HEK293 (cell line): ENCODE data around the gene DUSP2.

Source experiments
- CTCF ChIA-PET: fragments of 350-600 bp; formaldehyde crosslinking; extraction: SDS; loops from one replicate; lab custom pipeline; 2021; ENCODE audit warnings: antibody characterized with exemption; lab: Yijun Ruan, JAX
- POLR2A ChIA-PET: fragments of 300-600 bp; formaldehyde crosslinking; extraction: SDS; loops from one replicate; lab custom pipeline; 2020; ENCODE audit warnings: antibody characterized with exemption, inconsistent platforms; lab: Yijun Ruan, JAX
- H3K27ac ChIP-seq: fragments of 200-500 bp; sonication (Bioruptor generic); 2 replicates; pipeline ENCODE4 v1.5.1; 2014; ENCODE audit warnings: low read depth, low read length, control low read depth, inconsistent platforms; ENCODE audit errors: extremely low read depth
- H3K36me3 ChIP-seq, 2 experiments: fragments of 200-500 bp in 1 of 2; sonication (Bioruptor generic) in 1 of 2; 1 replicate in 1 of 2; 2 replicates in 1 of 2; pipeline ENCODE4 v1.5.1; 2014 to 2017; ENCODE audit warnings: inconsistent platforms in 2 of 2, low read length in 2 of 2; ENCODE audit not compliant: control insufficient read depth in 2 of 2, insufficient read depth in 1 of 2
- H3K4me1 ChIP-seq: fragments of 200-500 bp; sonication (Bioruptor generic); 2 replicates; pipeline ENCODE4 v1.5.1; 2014; ENCODE audit warnings: mild to moderate bottlenecking, low read length, inconsistent platforms; ENCODE audit not compliant: control insufficient read depth, insufficient read depth
- H3K4me3 ChIP-seq: 2 replicates; pipeline ENCODE4 v1.5.1; 2011; ENCODE audit warnings: low read depth, mild to moderate bottlenecking, control low read depth, low read length, moderate library complexity
- H3K9me3 ChIP-seq: fragments of 200-500 bp; sonication (Bioruptor generic); 2 replicates; pipeline ENCODE4 v1.5.1; 2014; ENCODE audit warnings: low read depth, low read length, inconsistent platforms; ENCODE audit not compliant: control insufficient read depth, insufficient read depth
- GLIS1 ChIP-seq: fragments of 450-650 bp; formaldehyde crosslinking; IDR thresholded peaks from 2 replicates; pipeline ENCODE4 v1.5.1; 2016; ENCODE audit warnings: missing biosample characterization, missing genetic modification characterization
- HOXD13 ChIP-seq: sonication (generic); formaldehyde crosslinking; IDR thresholded peaks from 2 replicates; pipeline ENCODE4 v1.8.0; 2022; ENCODE audit warnings: missing genetic modification reagents, borderline replicate concordance
- MZF1 ChIP-seq: fragments of 450-650 bp; formaldehyde crosslinking; IDR thresholded peaks from 2 replicates; pipeline ENCODE4 v1.5.1; 2017; ENCODE audit warnings: missing biosample characterization, missing genetic modification characterization, borderline replicate concordance
- SETDB1 ChIP-seq: IDR thresholded peaks from one replicate; pipeline ENCODE4 v1.6.1; 2017; ENCODE audit warnings: mild to moderate bottlenecking, low read length, moderate library complexity, mixed read lengths; ENCODE audit not compliant: insufficient read length
- YY2 ChIP-seq: fragments of 450-650 bp; formaldehyde crosslinking; IDR thresholded peaks from 2 replicates; pipeline ENCODE4 v1.5.1; 2016; ENCODE audit warnings: missing biosample characterization, missing genetic modification characterization
- ZBTB17 ChIP-seq: fragments of 450-650 bp; formaldehyde crosslinking; IDR thresholded peaks from 2 replicates; pipeline ENCODE4 v1.5.1; 2016; ENCODE audit warnings: missing biosample characterization, missing genetic modification characterization
- ZBTB20 ChIP-seq: fragments of 450-650 bp; formaldehyde crosslinking; IDR thresholded peaks from 2 replicates; pipeline ENCODE4 v1.5.1; 2016; ENCODE audit warnings: missing biosample characterization, missing genetic modification characterization
- ZFP69B ChIP-seq: fragments of 450-650 bp; formaldehyde crosslinking; IDR thresholded peaks from 2 replicates; pipeline ENCODE4 v1.5.1; 2016; ENCODE audit warnings: missing biosample characterization, missing genetic modification characterization
- ZNF341 ChIP-seq: fragments of 450-650 bp; formaldehyde crosslinking; IDR thresholded peaks from 2 replicates; pipeline ENCODE4; 2016; ENCODE audit warnings: low read depth, missing biosample characterization, missing genetic modification characterization
- ZNF433 ChIP-seq: fragments of 450-650 bp; formaldehyde crosslinking; IDR thresholded peaks from 2 replicates; pipeline ENCODE4 v1.5.1; 2016; ENCODE audit warnings: missing biosample characterization, missing genetic modification characterization, low read depth
- ZNF521 ChIP-seq: fragments of 450-650 bp; formaldehyde crosslinking; IDR thresholded peaks from 2 replicates; pipeline ENCODE4 v1.5.1; 2017; ENCODE audit warnings: missing biosample characterization, mild to moderate bottlenecking, missing genetic modification characterization
- ZNF549 ChIP-seq: fragments of 450-650 bp; IDR thresholded peaks from 2 replicates; pipeline ENCODE4 v1.5.1; 2018; ENCODE audit warnings: missing biosample characterization, missing genetic modification characterization, mild to moderate bottlenecking, inconsistent platforms, moderate library complexity
- ZNF555 ChIP-seq: fragments of 450-650 bp; formaldehyde crosslinking; conservative IDR thresholded peaks from 2 replicates; pipeline ENCODE4 v1.5.1; 2017; ENCODE audit warnings: missing biosample characterization, mild to moderate bottlenecking, missing genetic modification characterization, inconsistent platforms
- ZNF585B ChIP-seq: fragments of 450-650 bp; formaldehyde crosslinking; IDR thresholded peaks from 2 replicates; pipeline ENCODE4 v1.5.1; 2016; ENCODE audit warnings: missing biosample characterization, missing genetic modification characterization
- ZNF654 ChIP-seq: fragments of 450-650 bp; formaldehyde crosslinking; IDR thresholded peaks from 2 replicates; pipeline ENCODE4 v1.5.1; 2016; ENCODE audit warnings: low read depth, missing biosample characterization, missing genetic modification characterization
- ZNF660 ChIP-seq: fragments of 450-650 bp; IDR thresholded peaks from 2 replicates; pipeline ENCODE4 v1.5.1; 2018; ENCODE audit warnings: missing biosample characterization, mild to moderate bottlenecking, missing genetic modification characterization
- ZNF768 ChIP-seq: fragments of 450-650 bp; formaldehyde crosslinking; IDR thresholded peaks from 2 replicates; pipeline ENCODE4 v1.5.1; 2018; ENCODE audit warnings: missing biosample characterization, mild to moderate bottlenecking, missing genetic modification characterization
- TF ChIP-seq, protein P1 (sequence below): fragments of 450-650 bp; formaldehyde crosslinking; IDR thresholded peaks from 2 replicates; pipeline ENCODE4 v1.5.1; 2016; ENCODE audit warnings: missing biosample characterization, missing genetic modification characterization
- TF ChIP-seq, protein P2 (sequence below): fragments of 450-650 bp; formaldehyde crosslinking; IDR thresholded peaks from 2 replicates; pipeline ENCODE4 v1.5.1; 2016; ENCODE audit warnings: missing biosample characterization, missing genetic modification characterization
- TF ChIP-seq, protein P3 (sequence below): fragments of 450-650 bp; formaldehyde crosslinking; IDR thresholded peaks from 2 replicates; pipeline ENCODE4 v1.5.1; 2016; ENCODE audit warnings: missing biosample characterization, missing genetic modification characterization
- TF ChIP-seq, protein P4 (sequence below): fragments of 450-650 bp; formaldehyde crosslinking; IDR thresholded peaks from 2 replicates; pipeline ENCODE4 v1.5.1; 2016; ENCODE audit warnings: missing biosample characterization, missing genetic modification characterization

DUSP2 gene

DNA sequence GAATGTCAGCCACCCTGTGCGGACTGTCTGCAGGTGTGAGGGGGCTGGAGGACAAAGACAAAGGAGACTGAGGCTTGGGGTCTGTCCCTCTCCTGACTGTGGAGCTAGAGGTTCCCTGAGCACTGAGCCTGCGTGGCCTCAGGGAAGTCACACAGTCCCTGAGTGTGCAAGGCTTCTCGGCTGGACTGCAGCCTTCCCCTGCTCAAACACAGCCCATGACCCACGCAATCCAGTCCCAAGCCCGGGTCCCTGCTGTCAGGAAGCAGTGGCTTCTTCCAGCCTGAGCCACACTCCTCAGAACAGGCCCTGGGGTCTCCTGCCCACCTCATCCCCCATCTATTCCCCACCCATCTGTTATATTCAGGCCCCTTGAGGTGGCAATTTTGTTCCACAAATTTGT lies 9.6 kb downstream of the DUSP2 start (continued):
- TF ChIP-seq ZNF768, result no peak
- no peak for TF ChIP-seq ZNF433 (tag by site-specific recombination)
- no peak for TF ChIP-seq GLIS1 (tag by site-specific recombination)
- TF ChIP-seq ZNF654, result no peak
- no peak for TF ChIP-seq YY2
- TF ChIP-seq ZNF585B, result no peak

DNA sequence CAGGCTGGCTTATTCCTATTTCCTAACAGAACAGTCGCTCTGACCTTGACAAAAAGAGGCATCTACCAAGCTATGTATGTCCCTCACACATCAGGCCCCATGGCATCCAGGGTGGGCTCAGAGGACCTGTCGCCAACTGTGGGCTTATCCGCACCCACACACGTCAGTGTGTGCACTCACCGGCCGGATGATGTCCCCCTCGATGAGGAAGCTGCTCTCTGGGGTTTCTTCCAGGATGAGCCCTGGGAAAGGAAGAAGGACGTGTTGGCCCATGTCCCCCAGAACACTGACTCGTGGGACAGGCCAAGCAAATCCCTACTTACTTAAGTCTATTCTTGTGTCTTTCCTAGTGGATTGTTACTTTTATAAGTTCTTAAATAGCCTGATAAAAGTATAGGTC lies 10.1 kb downstream of the DUSP2 start:
- TF ChIP-seq ZNF660 (tag by site-specific recombination) (no peak), SETDB1 (no peak), HOXD13 (CRISPR knock-in tag) (no peak), ZBTB17 (tag by site-specific recombination) (no peak), ZNF549 (tag by site-specific recombination) (no peak), ZFP69B (tag by site-specific recombination) (no peak), ZBTB20 (tag by site-specific recombination) (no peak)
- TF ChIP-seq, protein P1, sequence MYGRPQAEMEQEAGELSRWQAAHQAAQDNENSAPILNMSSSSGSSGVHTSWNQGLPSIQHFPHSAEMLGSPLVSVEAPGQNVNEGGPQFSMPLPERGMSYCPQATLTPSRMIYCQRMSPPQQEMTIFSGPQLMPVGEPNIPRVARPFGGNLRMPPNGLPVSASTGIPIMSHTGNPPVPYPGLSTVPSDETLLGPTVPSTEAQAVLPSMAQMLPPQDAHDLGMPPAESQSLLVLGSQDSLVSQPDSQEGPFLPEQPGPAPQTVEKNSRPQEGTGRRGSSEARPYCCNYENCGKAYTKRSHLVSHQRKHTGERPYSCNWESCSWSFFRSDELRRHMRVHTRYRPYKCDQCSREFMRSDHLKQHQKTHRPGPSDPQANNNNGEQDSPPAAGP, result no peak
- TF ChIP-seq, protein P2, sequence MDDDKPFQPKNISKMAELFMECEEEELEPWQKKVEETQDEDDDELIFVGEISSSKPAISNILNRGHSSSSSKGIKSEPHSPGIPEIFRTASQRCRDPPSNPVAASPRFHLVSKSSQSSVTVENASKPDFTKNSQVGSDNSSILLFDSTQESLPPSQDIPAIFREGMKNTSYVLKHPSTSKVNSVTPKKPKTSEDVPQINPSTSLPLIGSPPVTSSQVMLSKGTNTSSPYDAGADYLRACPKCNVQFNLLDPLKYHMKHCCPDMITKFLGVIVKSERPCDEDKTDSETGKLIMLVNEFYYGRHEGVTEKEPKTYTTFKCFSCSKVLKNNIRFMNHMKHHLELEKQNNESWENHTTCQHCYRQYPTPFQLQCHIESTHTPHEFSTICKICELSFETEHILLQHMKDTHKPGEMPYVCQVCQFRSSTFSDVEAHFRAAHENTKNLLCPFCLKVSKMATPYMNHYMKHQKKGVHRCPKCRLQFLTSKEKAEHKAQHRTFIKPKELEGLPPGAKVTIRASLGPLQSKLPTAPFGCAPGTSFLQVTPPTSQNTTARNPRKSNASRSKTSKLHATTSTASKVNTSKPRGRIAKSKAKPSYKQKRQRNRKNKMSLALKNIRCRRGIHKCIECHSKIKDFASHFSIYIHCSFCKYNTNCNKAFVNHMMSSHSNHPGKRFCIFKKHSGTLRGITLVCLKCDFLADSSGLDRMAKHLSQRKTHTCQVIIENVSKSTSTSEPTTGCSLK (tag by site-specific recombination), result no peak
- TF ChIP-seq, all 188 proteins: peak for 0
- Histone ChIP-seq H3K36me3 (no peaks in the 10 kb centered on the region), H3K9me3 (no peaks in the 10 kb centered on the region), H3K4me3 (no peak overlapping the region), H3K4me1 (no peaks in the 10 kb centered on the region), H3K27ac (no peak overlapping the region)
- POLR2A ChIA-PET, result no interaction called here
- CTCF ChIA-PET, result interaction anchor here (1.0 to 2.7 kb wide), 3 partner anchors 18 to 112 kb away, joined by 3 to 12 read pairs (median 4); partner anchors contain the start of gene ADRA2B

DNA sequence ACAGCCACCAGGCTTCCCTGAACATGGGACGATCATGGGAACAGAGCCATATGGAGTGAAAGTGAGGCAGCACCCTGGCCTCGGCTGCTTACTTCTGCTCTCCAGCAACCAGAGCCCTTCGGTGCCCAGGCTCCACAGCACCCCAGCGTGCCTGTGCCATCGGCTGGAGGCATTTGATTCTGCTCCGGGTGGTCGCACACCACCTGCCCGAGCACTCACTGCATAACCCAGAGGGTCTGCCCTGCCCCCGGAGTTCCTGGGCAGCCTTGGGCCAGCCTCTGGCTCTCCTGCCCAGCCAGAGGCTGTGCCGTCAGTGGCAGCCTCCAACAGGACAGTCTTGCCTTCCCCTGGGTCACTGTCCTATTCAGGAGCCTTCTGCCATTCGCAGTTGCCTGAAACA lies 10.8 kb downstream of the DUSP2 start:
- no peak overlapping the region for H3K27ac ChIP-seq
- CTCF ChIA-PET, result interaction anchor here (1.0 to 2.7 kb wide), 3 partner anchors 18 to 112 kb away, joined by 3 to 12 read pairs (median 4); partner anchors contain the start of gene ADRA2B
- no peaks in the 10 kb centered on the region for H3K4me1 ChIP-seq
- H3K9me3 ChIP-seq, result no peaks in the 10 kb centered on the region
- POLR2A ChIA-PET, result no interaction called here
- no peaks in the 10 kb centered on the region for H3K36me3 ChIP-seq
- no peak for TF ChIP-seq ZNF549 (tag by site-specific recombination)
- H3K4me3 ChIP-seq, result no peak overlapping the region

DNA sequence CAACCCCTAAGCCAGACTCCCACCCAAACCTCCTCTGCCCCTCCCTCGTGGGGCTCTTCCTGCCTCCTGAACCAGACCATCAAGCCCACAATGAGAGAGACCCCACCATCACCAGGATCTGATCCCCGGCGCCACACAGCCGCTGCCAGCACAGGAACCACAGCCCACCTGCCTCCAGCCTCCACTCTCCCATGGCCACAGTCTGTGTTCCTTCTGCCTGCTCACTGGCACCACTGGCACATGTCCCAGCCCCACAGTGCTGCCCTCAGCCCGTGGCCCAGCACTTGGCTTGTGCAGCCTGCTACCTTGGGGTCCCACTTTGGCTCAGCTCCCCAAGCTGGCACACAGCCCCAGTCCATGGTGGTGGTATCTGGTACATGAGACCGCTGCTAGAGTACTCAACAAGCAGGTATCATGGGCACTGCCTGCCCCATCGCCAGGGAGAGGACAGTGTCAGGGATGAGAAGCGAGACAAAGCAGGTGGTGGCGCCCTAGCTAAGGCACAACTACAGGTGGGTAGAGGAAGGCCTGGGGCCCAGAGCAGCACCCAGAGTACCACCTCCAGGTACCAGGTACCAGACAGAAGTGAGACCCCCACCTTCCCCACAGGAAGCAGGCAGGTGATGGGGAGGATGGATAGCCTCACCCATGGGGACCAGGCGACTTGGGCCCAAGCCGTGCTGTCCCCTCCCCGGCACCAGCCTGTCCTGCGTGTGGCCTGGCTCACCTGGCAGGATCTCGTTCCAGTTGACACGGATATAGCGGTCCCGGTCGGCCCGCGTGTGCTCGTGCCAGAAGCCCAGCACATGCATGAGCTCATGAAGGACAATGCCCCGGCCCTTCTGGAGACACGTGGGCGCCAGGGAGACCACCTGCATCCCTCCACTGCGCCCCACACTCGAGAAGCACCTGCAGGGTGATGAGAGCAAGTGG lies 13.2 kb downstream of the DUSP2 start:
- Histone ChIP-seq H3K36me3 (no peaks in the 10 kb centered on the region), H3K9me3 (no peaks in the 10 kb centered on the region)
- CTCF ChIA-PET, result interaction anchor here (1.5 to 2.7 kb wide), 2 partner anchors 15 kb away, joined by 5 to 12 read pairs; partner anchors contain the start of gene ADRA2B
- TF ChIP-seq, protein P3, sequence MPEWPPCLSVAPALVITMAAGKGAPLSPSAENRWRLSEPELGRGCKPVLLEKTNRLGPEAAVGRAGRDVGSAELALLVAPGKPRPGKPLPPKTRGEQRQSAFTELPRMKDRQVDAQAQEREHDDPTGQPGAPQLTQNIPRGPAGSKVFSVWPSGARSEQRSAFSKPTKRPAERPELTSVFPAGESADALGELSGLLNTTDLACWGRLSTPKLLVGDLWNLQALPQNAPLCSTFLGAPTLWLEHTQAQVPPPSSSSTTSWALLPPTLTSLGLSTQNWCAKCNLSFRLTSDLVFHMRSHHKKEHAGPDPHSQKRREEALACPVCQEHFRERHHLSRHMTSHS (tag by site-specific recombination), result no peak
- TF ChIP-seq ZNF768, result no peak
- TF ChIP-seq ZNF341 (tag by site-specific recombination), result no peak
- TF ChIP-seq ZNF521, result no peak
- TF ChIP-seq, protein P4, sequence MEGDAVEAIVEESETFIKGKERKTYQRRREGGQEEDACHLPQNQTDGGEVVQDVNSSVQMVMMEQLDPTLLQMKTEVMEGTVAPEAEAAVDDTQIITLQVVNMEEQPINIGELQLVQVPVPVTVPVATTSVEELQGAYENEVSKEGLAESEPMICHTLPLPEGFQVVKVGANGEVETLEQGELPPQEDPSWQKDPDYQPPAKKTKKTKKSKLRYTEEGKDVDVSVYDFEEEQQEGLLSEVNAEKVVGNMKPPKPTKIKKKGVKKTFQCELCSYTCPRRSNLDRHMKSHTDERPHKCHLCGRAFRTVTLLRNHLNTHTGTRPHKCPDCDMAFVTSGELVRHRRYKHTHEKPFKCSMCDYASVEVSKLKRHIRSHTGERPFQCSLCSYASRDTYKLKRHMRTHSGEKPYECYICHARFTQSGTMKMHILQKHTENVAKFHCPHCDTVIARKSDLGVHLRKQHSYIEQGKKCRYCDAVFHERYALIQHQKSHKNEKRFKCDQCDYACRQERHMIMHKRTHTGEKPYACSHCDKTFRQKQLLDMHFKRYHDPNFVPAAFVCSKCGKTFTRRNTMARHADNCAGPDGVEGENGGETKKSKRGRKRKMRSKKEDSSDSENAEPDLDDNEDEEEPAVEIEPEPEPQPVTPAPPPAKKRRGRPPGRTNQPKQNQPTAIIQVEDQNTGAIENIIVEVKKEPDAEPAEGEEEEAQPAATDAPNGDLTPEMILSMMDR, result no peak
- no peak for TF ChIP-seq ZNF555 (tag by site-specific recombination)
- no peak for TF ChIP-seq MZF1 (tag by site-specific recombination)
- TF ChIP-seq, all 188 proteins: peak for 0
- H3K4me1 ChIP-seq, result no peaks in the 10 kb centered on the region
- H3K4me3 ChIP-seq, result no peak overlapping the region
- H3K27ac ChIP-seq, result no peak overlapping the region
- POLR2A ChIA-PET, result no interaction called here
